NCI-H1092 treated with DMSO at 0.1 percent for 48 hours (cell line): ENCODE results near the gene SESTD1.
A peak's percentile ranks its signal among the peaks of the same experiment; 100 is the strongest.
"Not testable (repeated sequence)": the region's sequence is repeated elsewhere in the genome, so short reads cannot be mapped to it uniquely, and the experiment has no call there.

Experiments
- DNase-seq: peaks from one replicate; lab custom pipeline; 2025; lab: John Stamatoyannopoulos, UW

The SESTD1 gene

GRCh38 chr2:179268277-179268925 lies 3.8 kb upstream of the SESTD1 start:
- DNase-seq: no peak

- DNase-seq: no peak
Measured at GRCh38 chr2:179266271-179266670, 1.6 kb upstream of the SESTD1 start.

GRCh38 chr2:179265082-179265510 lies 464 bp upstream of the SESTD1 start:
- no peak for DNase-seq

- peak; percentile 50 for DNase-seq
Measured at GRCh38 chr2:179263446-179264367, 925 bp downstream of the SESTD1 start.

- DNase-seq: no peak
Measured at GRCh38 chr2:179263015-179263414, 1.6 kb downstream of the SESTD1 start.

- no peak for DNase-seq
Measured at GRCh38 chr2:179262077-179262660, 2.5 kb downstream of the SESTD1 start.

- no peak for DNase-seq
Measured at GRCh38 chr2:179261151-179261825, 3.3 kb downstream of the SESTD1 start.

GRCh38 chr2:179260224-179260623 lies 4.4 kb downstream of the SESTD1 start:
- no peak for DNase-seq

- no peak for DNase-seq
Measured at GRCh38 chr2:179255129-179255528, 9.5 kb downstream of the SESTD1 start.

- DNase-seq: no peak
Measured at GRCh38 chr2:179253226-179253625, 11.4 kb downstream of the SESTD1 start.

GRCh38 chr2:179252423-179252822 lies 12.2 kb downstream of the SESTD1 start:
- DNase-seq: no peak

- no peak for DNase-seq
Measured at GRCh38 chr2:179251870-179252269, 12.8 kb downstream of the SESTD1 start.

- no peak for DNase-seq
Measured at GRCh38 chr2:179250848-179251504, 13.7 kb downstream of the SESTD1 start.

GRCh38 chr2:179250095-179250494 lies 14.5 kb downstream of the SESTD1 start:
- no peak for DNase-seq

- DNase-seq: no peak
Measured at GRCh38 chr2:179248024-179248348, 16.6 kb downstream of the SESTD1 start.

GRCh38 chr2:179247318-179248023 lies 17.2 kb downstream of the SESTD1 start:
- no peak for DNase-seq

- DNase-seq: not testable (repeated sequence)
Measured at GRCh38 chr2:179245843-179246242, 18.8 kb downstream of the SESTD1 start.

GRCh38 chr2:179243046-179243445 lies 21.6 kb downstream of the SESTD1 start:
- no peak for DNase-seq

- no peak for DNase-seq
Measured at GRCh38 chr2:179240481-179241451, 23.9 kb downstream of the SESTD1 start.

GRCh38 chr2:179239838-179240237 lies 24.8 kb downstream of the SESTD1 start:
- DNase-seq: no peak
